Breast epithelium (tissue), 3 donors: ENCODE measurements around the gene SPTSSB.

Experiments
- POLR2A ChIP-seq: fragments of 450-650 bp; IDR thresholded peaks from one replicate; pipeline ENCODE4 v1.6.1; 2016; ENCODE audit warnings: antibody characterized with exemption, mild to moderate bottlenecking, moderate library complexity
- TF ChIP-seq, protein P1 (sequence below), 3 donors: fragments of 450-650 bp; IDR thresholded peaks; one replicate each; pipeline ENCODE4 v1.5.1; 2016 to 2017; ENCODE audit warnings: antibody characterized with exemption in 3 of 3, mild to moderate bottlenecking in 3 of 3, moderate library complexity in 3 of 3

DNA sequence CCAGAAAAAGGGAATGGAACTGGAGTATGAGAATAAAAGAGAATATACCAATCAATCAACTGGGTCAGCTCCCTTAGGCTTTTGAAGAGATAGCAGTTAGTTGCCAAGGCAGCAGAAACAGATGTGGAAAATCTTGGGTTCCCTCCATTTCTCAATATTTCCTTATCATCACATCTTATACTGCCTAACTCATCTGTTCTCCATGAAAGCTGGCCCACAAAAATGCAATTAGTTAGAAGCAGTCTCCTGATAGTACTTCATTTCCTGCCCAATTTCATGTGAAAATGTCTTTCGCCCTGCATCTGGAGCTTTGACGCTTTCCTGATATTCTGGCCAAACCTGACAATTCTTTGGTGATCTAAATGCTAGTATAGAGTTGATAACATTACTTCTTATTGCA is 30.1 kb upstream of the SPTSSB start:
- TF ChIP-seq, protein P1, sequence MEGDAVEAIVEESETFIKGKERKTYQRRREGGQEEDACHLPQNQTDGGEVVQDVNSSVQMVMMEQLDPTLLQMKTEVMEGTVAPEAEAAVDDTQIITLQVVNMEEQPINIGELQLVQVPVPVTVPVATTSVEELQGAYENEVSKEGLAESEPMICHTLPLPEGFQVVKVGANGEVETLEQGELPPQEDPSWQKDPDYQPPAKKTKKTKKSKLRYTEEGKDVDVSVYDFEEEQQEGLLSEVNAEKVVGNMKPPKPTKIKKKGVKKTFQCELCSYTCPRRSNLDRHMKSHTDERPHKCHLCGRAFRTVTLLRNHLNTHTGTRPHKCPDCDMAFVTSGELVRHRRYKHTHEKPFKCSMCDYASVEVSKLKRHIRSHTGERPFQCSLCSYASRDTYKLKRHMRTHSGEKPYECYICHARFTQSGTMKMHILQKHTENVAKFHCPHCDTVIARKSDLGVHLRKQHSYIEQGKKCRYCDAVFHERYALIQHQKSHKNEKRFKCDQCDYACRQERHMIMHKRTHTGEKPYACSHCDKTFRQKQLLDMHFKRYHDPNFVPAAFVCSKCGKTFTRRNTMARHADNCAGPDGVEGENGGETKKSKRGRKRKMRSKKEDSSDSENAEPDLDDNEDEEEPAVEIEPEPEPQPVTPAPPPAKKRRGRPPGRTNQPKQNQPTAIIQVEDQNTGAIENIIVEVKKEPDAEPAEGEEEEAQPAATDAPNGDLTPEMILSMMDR (IDR thresholded peaks at IDR 0.05) = no peak
- TF ChIP-seq POLR2A = no peak
